ENCODE measurements around the gene SDF2.

The SDF2 gene

GRCh38 chr17:28641579-28641978 lies 20.1 kb downstream of the SDF2 start:
- TF ChIP-seq CTCF (IDR thresholded peaks at IDR 0.05): no peak
- TF ChIP-seq ZFX (IDR thresholded peaks at IDR 0.05; ENCODE audit: borderline replicate concordance): no peak
- no peak overlapping the region for H3K27ac ChIP-seq

GRCh38 chr17:28635506-28635905 lies 26.2 kb downstream of the SDF2 start:
- no peak overlapping the region for H3K27ac ChIP-seq
- TF ChIP-seq CTCF (IDR thresholded peaks at IDR 0.05) (no peak), ZFX (IDR thresholded peaks at IDR 0.05; ENCODE audit: borderline replicate concordance) (no peak)

GRCh38 chr17:28634206-28634865 lies 27.4 kb downstream of the SDF2 start:
- no peak for TF ChIP-seq CTCF (IDR thresholded peaks at IDR 0.05)
- TF ChIP-seq ZFX (IDR thresholded peaks at IDR 0.05; ENCODE audit: borderline replicate concordance): no peak

GRCh38 chr17:28626818-28627217 lies 34.9 kb downstream of the SDF2 start:
- no peak overlapping the region for H3K27ac ChIP-seq
- TF ChIP-seq ZFX (IDR thresholded peaks at IDR 0.05; ENCODE audit: borderline replicate concordance) (no peak), CTCF (IDR thresholded peaks at IDR 0.05) (no peak)

More at GRCh38 chr17:28634206-28634865, 27.4 kb downstream of the SDF2 start:
- no peak overlapping the region for H3K27ac ChIP-seq

- TF ChIP-seq ZFX (IDR thresholded peaks at IDR 0.05; ENCODE audit: borderline replicate concordance): no peak
- TF ChIP-seq CTCF (IDR thresholded peaks at IDR 0.05): no peak
- no peak overlapping the region for H3K27ac ChIP-seq
Observed at GRCh38 chr17:28624148-28624547, 37.6 kb downstream of the SDF2 start.

- no peak overlapping the region for H3K27ac ChIP-seq
- TF ChIP-seq ZFX (IDR thresholded peaks at IDR 0.05; ENCODE audit: borderline replicate concordance) (no peak), CTCF (IDR thresholded peaks at IDR 0.05) (no peak)
Observed at GRCh38 chr17:28623696-28624095, 38.0 kb downstream of the SDF2 start.

- no peak overlapping the region for H3K27ac ChIP-seq
- no peak for TF ChIP-seq ZFX (IDR thresholded peaks at IDR 0.05; ENCODE audit: borderline replicate concordance)
- TF ChIP-seq CTCF (IDR thresholded peaks at IDR 0.05): no peak
Observed at GRCh38 chr17:28622186-28622585, 39.5 kb downstream of the SDF2 start.

All from 22Rv1 (cell line).